Colonic mucosa (tissue), 4 donors: ENCODE data around the gene VEPH1. TPM values are rescaled to one million over a fixed set of nuclear protein-coding genes. Genes with fewer than 3 reads are reported as not detected.

ENCODE experiments used
- DNase-seq: peaks from one replicate; pipeline ENCODE4 v3.0.0-alpha.2; 2020
- H3K27ac ChIP-seq: fragments of 200-600 bp; one replicate; pipeline ENCODE4 v1.8.0; 2021
- H3K27me3 ChIP-seq: fragments of 200-600 bp; one replicate; pipeline ENCODE4 v1.8.0; 2021
- H3K36me3 ChIP-seq: fragments of 200-600 bp; one replicate; pipeline ENCODE4 v1.8.0; 2021
- H3K4me1 ChIP-seq: fragments of 200-600 bp; one replicate; pipeline ENCODE4 v1.8.0; 2021; ENCODE audit warnings: mild to moderate bottlenecking
- H3K4me3 ChIP-seq: fragments of 200-600 bp; one replicate; pipeline ENCODE4 v1.8.0; 2021
- H3K9ac ChIP-seq, 2 donors: one replicate each; pipeline ENCODE4 v1.7.0; 2013; ENCODE audit warnings: control low read depth in 2 of 2, low read depth in 2 of 2, low read length in 2 of 2
- H3K9me3 ChIP-seq: fragments of 200-600 bp; one replicate; pipeline ENCODE4 v1.8.0; 2021
- intact Hi-C: fragments of 100-400 bp; cut with DNase I; formaldehyde crosslinking; loops from one replicate; pipeline ENCODE4 v1.14.1; 2022
- total RNA-seq, 2 donors: library from RNA; stranded (reverse); fragmentation: NEBNext Ultra II Directional in 1 of 2; extraction: Animal tissue kit (Norgen Biotek cat#: 25700) in 1 of 2; gene quantifications; one replicate each; pipeline ENCODE4 v1.2.1, GENCODE V29; 2021
- TF ChIP-seq, protein P1 (sequence below): fragments of 200-600 bp; IDR thresholded peaks from one replicate; pipeline ENCODE4 v1.8.0; 2022; ENCODE audit warnings: antibody characterized with exemption, mild to moderate bottlenecking
- donor health status: healthy.
- donor health status: DM: no; HTN: no; CAD: no.
- donor health status: DM: no; HTN: no; CAD: no.

The VEPH1 gene
- total RNA-seq, 2 donors from 2014 or later: 1.3 to 2.7 TPM

- H3K27me3 ChIP-seq: no peaks in the 10 kb centered on the region
- TF ChIP-seq, protein P1, sequence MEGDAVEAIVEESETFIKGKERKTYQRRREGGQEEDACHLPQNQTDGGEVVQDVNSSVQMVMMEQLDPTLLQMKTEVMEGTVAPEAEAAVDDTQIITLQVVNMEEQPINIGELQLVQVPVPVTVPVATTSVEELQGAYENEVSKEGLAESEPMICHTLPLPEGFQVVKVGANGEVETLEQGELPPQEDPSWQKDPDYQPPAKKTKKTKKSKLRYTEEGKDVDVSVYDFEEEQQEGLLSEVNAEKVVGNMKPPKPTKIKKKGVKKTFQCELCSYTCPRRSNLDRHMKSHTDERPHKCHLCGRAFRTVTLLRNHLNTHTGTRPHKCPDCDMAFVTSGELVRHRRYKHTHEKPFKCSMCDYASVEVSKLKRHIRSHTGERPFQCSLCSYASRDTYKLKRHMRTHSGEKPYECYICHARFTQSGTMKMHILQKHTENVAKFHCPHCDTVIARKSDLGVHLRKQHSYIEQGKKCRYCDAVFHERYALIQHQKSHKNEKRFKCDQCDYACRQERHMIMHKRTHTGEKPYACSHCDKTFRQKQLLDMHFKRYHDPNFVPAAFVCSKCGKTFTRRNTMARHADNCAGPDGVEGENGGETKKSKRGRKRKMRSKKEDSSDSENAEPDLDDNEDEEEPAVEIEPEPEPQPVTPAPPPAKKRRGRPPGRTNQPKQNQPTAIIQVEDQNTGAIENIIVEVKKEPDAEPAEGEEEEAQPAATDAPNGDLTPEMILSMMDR: no peak
- DNase-seq: no peak
Observed at GRCh38 chr3:157418104-157418503, 85.1 kb downstream of the VEPH1 start.

DNA sequence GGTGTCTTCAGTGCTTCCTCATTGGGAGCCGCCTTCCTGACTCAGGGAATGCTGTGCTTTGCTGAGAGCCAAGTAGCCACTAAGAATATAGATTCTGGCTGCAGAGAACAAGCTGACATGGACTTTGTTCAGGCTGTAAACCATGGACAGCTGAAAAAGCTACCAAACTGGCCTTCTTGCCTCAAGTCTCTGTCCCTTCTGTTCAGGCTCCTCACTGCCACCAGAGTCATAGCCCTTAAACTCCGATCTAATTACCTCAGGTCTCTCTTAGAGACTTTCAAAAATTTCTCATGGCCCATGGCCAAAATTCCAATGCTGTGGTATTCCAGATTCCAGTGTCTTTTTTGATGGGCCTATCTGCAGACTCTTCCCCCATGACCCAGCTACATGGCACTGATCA is 86.0 kb downstream of the VEPH1 start:
- no peak overlapping the region for H3K4me3 ChIP-seq
- H3K9me3 ChIP-seq: no peaks in the 10 kb centered on the region
- H3K27ac ChIP-seq: no peak overlapping the region
- H3K27me3 ChIP-seq: no peaks in the 10 kb centered on the region
- no peaks in the 10 kb centered on the region for H3K4me1 ChIP-seq
- H3K36me3 ChIP-seq: no peaks in the 10 kb centered on the region
- no peak for DNase-seq
- TF ChIP-seq, protein P1: no peak
- intact Hi-C loops: no loop called here
- no peak overlapping the region for H3K9ac ChIP-seq

More at GRCh38 chr3:157418104-157418503, 85.1 kb downstream of the VEPH1 start:
- Histone ChIP-seq H3K27ac (no peak overlapping the region), H3K9ac (no peak overlapping the region), H3K4me1 (no peaks in the 10 kb centered on the region), H3K36me3 (no peaks in the 10 kb centered on the region), H3K9me3 (no peaks in the 10 kb centered on the region), H3K4me3 (no peak overlapping the region)
- intact Hi-C loops: no loop called here

- H3K9me3 ChIP-seq: no peaks in the 10 kb centered on the region
- intact Hi-C loops: no loop called here
- DNase-seq: no peak
- H3K4me1 ChIP-seq: no peaks in the 10 kb centered on the region
- TF ChIP-seq, protein P1: no peak
- no peaks in the 10 kb centered on the region for H3K27me3 ChIP-seq
- no peaks in the 10 kb centered on the region for H3K36me3 ChIP-seq
- no peak overlapping the region for H3K9ac ChIP-seq
- H3K4me3 ChIP-seq: no peak overlapping the region
- H3K27ac ChIP-seq: no peak overlapping the region
Observed at GRCh38 chr3:157416347-157417087, 86.7 kb downstream of the VEPH1 start.

GRCh38 chr3:157414861-157415260 is 88.4 kb downstream of the VEPH1 start:
- Histone ChIP-seq H3K4me3 (no peak overlapping the region), H3K27ac (no peak overlapping the region), H3K9me3 (no peaks in the 10 kb centered on the region), H3K9ac (no peak overlapping the region), H3K36me3 (no peaks in the 10 kb centered on the region), H3K4me1 (no peaks in the 10 kb centered on the region), H3K27me3 (no peaks in the 10 kb centered on the region)
- intact Hi-C loops: no loop called here
- TF ChIP-seq, protein P1: no peak
- DNase-seq: no peak

GRCh38 chr3:157412323-157412855 is 90.8 kb downstream of the VEPH1 start:
- TF ChIP-seq, protein P1: no peak
- intact Hi-C loops: no loop called here
- Histone ChIP-seq H3K4me3 (no peak overlapping the region), H3K27ac (no peak overlapping the region), H3K9me3 (no peaks in the 10 kb centered on the region), H3K27me3 (no peaks in the 10 kb centered on the region), H3K36me3 (no peaks in the 10 kb centered on the region), H3K9ac (no peak overlapping the region), H3K4me1 (no peaks in the 10 kb centered on the region)
- DNase-seq: no peak
